CD4-positive, alpha-beta T cell treated with Interleukin-12 subunit alpha and Interleukin-12 subunit beta, for 1 hour (primary cell): Measurements from ENCODE around the gene SNF8.

Experiments used
- DNase-seq: peaks from one replicate; pipeline ENCODE4 v3.0.0-alpha.2; 2020

SNF8 gene

DNA sequence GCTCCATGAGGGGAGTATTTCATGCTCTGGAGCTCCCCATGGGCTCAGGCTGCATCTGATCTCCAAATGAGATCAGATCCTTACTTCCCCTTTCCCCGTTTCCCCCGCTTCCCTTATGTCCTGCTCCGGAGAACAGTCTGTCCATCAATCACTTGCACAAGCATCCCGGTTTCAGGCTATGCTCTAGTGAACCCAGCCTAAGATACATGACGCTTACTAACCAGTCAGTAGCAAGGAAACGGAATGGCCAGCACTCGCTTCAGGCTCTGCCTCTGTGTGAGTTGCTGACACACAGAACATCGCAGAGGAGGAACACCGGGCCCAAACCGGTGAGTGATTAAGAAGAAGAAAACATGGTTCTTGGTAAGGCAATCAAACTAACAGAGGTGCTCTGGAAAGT lies 61.5 kb downstream of the SNF8 start:
- no peak for DNase-seq

DNA sequence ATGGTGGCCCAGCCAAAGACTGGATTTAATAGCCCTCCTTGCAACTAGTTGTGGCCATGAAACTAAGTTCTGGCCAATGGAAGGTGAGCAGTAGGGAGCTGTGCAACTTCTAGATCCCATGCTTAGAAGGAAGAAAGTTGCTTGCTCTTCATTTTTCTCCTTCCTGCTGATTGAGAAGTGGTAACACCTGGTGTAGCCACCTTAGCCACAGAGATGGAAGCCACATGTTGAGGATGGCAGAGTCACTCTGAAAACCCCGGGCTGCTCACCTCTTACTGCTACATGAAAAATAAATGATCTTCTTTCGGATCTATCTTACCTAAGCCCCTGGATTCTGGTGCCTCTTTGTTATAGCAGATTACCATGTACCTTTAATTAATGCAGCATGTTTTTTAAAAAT lies 62.4 kb downstream of the SNF8 start:
- DNase-seq, result no peak
